ENCODE results near the gene BTD. TPM values are rescaled to one million over a fixed set of nuclear protein-coding genes. Genes with fewer than 3 reads are reported as not detected.

Gene BTD
- total and polyA plus RNA-seq, 9 donors, result 19.8 to 44.1 (median 30.2) TPM

GRCh38 chr3:15623535-15624440 is 22.2 kb downstream of the BTD start:
- no peak overlapping the region for H3K4me3 ChIP-seq
- 82 to 84% (median 82%) methylated on average over 4 of the region's 4 CpGs for WGBS, 3 donors
- H3K27me3 ChIP-seq, result no peaks in the 10 kb centered on the region
- no peaks in the 10 kb centered on the region for H3K36me3 ChIP-seq
- H3K4me1 ChIP-seq (ENCODE audit: insufficient read depth), result no peaks in the 10 kb centered on the region
- intact Hi-C loops (cut with DNase I), result loop anchor here in 1 of 4 donors (10.0 kb wide), 1 partner anchor 621 kb away; no protein-coding TSS in a partner anchor
- H3K9me3 ChIP-seq, result no peaks in the 10 kb centered on the region
- TF ChIP-seq POLR2A (IDR thresholded peaks at IDR 0.05), result no peak
- no peak for TF ChIP-seq CTCF (IDR thresholded peaks at IDR 0.05)
- no peak for TF ChIP-seq EP300 (IDR thresholded peaks at IDR 0.05)
- no peak overlapping the region for H3K27ac ChIP-seq
- DNase-seq, result no peak

GRCh38 chr3:15628967-15629366 is 27.4 kb downstream of the BTD start:
- H3K4me1 ChIP-seq (ENCODE audit: insufficient read depth), result peaks cover 2% of the 10 kb centered on the region
- H3K4me3 ChIP-seq, result no peak overlapping the region
- no peak for DNase-seq
- H3K36me3 ChIP-seq, result no peaks in the 10 kb centered on the region
- intact Hi-C loops (cut with DNase I), result loop anchor here in 2 of 4 donors (5.0 to 10.0 kb wide), 3 partner anchors 178 to 618 kb away; no protein-coding TSS in a partner anchor
- H3K27ac ChIP-seq, result no peak overlapping the region
- no peaks in the 10 kb centered on the region for H3K9me3 ChIP-seq
- no peaks in the 10 kb centered on the region for H3K27me3 ChIP-seq
- TF ChIP-seq POLR2A (IDR thresholded peaks at IDR 0.05), result no peak

- no peak overlapping the region for H3K4me3 ChIP-seq
- intact Hi-C loops (cut with DNase I), result loop anchor here (5.0 to 10.0 kb wide), 6 partner anchors 165 to 617 kb away; partner anchors contain the start of gene ANKRD28 (in 1 of the 4)
- DNase-seq, result peak in 3 of 5 donors; percentile 42 to 72 (median 55)
Measured at GRCh38 chr3:15629860-15630597, 28.5 kb downstream of the BTD start.

GRCh38 chr3:15630646-15631350 is 29.3 kb downstream of the BTD start:
- Histone ChIP-seq H3K27ac (peak overlapping the region in 1 of 2 donors; percentile 51), H3K9me3 (no peaks in the 10 kb centered on the region), H3K36me3 (no peaks in the 10 kb centered on the region), H3K4me3 (no peak overlapping the region), H3K27me3 (no peaks in the 10 kb centered on the region), H3K4me1 (ENCODE audit: insufficient read depth) (peaks cover 10% of the 10 kb centered on the region)
- TF ChIP-seq CTCF (IDR thresholded peaks at IDR 0.05), result no peak
- TF ChIP-seq EP300 (IDR thresholded peaks at IDR 0.05), result no peak
- DNase-seq, result no peak
- intact Hi-C loops (cut with DNase I), result loop anchor here in 3 of 4 donors (5.0 to 10.0 kb wide), 5 partner anchors 164 to 614 kb away; partner anchors contain the start of gene ANKRD28 (in 1 of the 3)
- WGBS, 3 donors, result 23 to 29% (median 27%) methylated on average over 8 of the region's 8 CpGs

More at GRCh38 chr3:15629860-15630597, 28.5 kb downstream of the BTD start:
- H3K9me3 ChIP-seq, result no peaks in the 10 kb centered on the region
- H3K4me1 ChIP-seq (ENCODE audit: insufficient read depth), result peaks cover 5% of the 10 kb centered on the region
- WGBS, 3 donors, result 43 to 45% (median 45%) methylated on average over 10 of the region's 10 CpGs
- no peak for TF ChIP-seq EP300 (IDR thresholded peaks at IDR 0.05)
- peak; percentile 55 to 79 (median 76) for TF ChIP-seq CTCF (IDR thresholded peaks at IDR 0.05)
- no peaks in the 10 kb centered on the region for H3K36me3 ChIP-seq
- H3K27ac ChIP-seq, result peak overlapping the region in 1 of 2 donors; percentile 51
- no peaks in the 10 kb centered on the region for H3K27me3 ChIP-seq

Data from ovary (tissue), 9 donors.